Epithelial cell of esophagus (primary cell): Measurements from ENCODE around the gene CCNY.
"Not testable (repeated sequence)": the region's sequence is repeated elsewhere in the genome, so short reads cannot be mapped to it uniquely, and the experiment has no call there.

Source experiments
- DNase-seq: peaks from one replicate; pipeline ENCODE4 v3.0.0; 2010; ENCODE audit warnings: low read depth
- H3K4me3 ChIP-seq: 2 replicates; pipeline ENCODE4 v1.5.1; 2011; ENCODE audit warnings: mild to moderate bottlenecking, low read length, control low read depth
- TF ChIP-seq, protein P1 (sequence below): IDR thresholded peaks from 2 replicates; pipeline ENCODE4 v1.5.1; 2011; ENCODE audit warnings: low read depth, mild to moderate bottlenecking, low read length, control low read depth, inconsistent platforms; ENCODE audit not compliant: insufficient read depth; ENCODE audit errors: missing control alignments

Gene CCNY

GRCh38 chr10:35533565-35533964 lies 197.3 kb downstream of the CCNY start:
- no peak overlapping the region for H3K4me3 ChIP-seq
- no peak for DNase-seq
- TF ChIP-seq, protein P1, sequence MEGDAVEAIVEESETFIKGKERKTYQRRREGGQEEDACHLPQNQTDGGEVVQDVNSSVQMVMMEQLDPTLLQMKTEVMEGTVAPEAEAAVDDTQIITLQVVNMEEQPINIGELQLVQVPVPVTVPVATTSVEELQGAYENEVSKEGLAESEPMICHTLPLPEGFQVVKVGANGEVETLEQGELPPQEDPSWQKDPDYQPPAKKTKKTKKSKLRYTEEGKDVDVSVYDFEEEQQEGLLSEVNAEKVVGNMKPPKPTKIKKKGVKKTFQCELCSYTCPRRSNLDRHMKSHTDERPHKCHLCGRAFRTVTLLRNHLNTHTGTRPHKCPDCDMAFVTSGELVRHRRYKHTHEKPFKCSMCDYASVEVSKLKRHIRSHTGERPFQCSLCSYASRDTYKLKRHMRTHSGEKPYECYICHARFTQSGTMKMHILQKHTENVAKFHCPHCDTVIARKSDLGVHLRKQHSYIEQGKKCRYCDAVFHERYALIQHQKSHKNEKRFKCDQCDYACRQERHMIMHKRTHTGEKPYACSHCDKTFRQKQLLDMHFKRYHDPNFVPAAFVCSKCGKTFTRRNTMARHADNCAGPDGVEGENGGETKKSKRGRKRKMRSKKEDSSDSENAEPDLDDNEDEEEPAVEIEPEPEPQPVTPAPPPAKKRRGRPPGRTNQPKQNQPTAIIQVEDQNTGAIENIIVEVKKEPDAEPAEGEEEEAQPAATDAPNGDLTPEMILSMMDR = no peak

- H3K4me3 ChIP-seq = no peak overlapping the region
- TF ChIP-seq, protein P1 = no peak
- DNase-seq = no peak
Observed at GRCh38 chr10:35535136-35535535, 198.8 kb downstream of the CCNY start.

DNA sequence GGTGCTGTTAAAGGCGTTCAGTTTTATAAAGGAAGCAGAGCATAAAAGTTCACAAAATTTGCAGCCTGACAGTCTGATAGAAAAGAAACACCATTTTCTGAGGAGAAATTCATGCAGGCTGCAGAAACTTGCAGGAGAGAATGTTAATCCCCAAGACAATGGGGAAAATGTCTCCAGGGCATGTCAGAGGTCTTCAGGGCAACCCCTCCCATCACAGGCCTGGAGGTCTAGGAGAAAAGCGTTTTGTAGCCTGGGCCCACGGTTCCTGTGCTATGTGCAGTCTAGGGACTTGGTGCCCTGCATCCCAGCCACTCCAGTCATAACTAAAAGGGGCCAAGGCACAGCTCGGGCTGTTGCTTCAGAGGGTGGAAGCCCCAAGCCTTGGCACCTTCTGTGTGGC lies 200.5 kb downstream of the CCNY start:
- DNase-seq = no peak
- TF ChIP-seq, protein P1 = no peak
- H3K4me3 ChIP-seq = no peak overlapping the region

DNA sequence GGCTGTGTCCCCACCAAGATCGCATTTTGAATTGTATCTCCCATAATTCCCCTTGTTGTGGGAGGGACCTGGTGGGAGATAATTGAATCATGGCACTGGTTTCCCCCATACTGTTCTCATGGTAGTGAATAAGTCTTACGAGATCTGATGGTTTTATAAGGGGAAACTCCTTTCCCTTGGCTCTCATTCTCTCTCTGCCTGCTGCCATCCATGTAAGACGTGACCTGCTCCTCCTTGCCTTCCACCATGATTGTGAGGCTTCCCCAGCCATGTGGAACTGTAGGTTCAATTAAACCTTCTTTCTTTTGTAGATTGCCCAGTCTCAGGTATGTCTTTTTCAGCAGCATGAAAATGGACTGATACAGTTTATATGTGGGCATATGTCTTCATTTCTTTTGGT lies 201.6 kb downstream of the CCNY start:
- DNase-seq = not testable (repeated sequence)

GRCh38 chr10:35540296-35541164 lies 204.2 kb downstream of the CCNY start:
- TF ChIP-seq, protein P1 = no peak
- DNase-seq = no peak
- H3K4me3 ChIP-seq = no peak overlapping the region

More for the DNA sequence above, 201.6 kb downstream of the CCNY start:
- H3K4me3 ChIP-seq = not testable (repeated sequence)

DNA sequence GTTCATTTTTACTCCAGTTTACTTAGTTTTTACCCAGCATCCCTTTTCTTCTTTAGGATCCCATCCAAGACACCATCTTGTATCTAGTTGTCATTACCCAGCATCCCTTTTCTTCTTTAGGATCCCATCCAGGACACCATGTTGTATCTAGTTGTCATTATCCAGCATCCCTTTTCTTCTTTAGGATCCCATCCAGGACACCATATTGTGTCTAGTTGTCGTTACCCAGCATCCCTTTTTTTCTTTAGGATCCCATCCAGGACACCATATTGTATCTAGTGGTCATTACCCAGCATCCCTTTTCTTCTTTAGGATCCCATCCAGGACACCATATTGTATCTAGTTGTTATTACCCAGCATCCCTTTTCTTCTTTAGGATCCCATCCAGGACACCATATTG lies 205.4 kb downstream of the CCNY start:
- TF ChIP-seq, protein P1 = no peak
- no peak overlapping the region for H3K4me3 ChIP-seq
- no peak for DNase-seq

DNA sequence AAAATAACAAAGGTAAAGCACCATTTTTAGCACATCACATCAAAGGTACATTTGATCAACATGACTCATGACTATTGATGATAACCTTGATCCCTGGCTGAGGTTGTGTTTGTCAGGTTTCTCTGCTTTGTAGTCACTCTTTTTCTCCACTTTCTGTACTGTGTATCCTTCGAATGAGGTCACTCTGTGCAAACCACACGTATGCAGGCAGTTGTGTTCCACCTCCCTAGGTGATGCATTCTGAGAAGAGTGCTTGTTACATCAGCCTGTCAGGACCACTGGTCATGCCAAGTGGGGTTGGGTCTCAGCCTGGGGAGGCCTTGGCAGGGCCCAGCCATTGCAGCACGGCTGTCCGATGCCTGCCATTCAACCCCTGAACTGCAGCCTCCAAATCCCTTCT lies 206.0 kb downstream of the CCNY start:
- H3K4me3 ChIP-seq = no peak overlapping the region
- DNase-seq = no peak
- TF ChIP-seq, protein P1 = no peak
